HUES64 (cell line): ENCODE results near the gene ARSB.
"Not testable (repeated sequence)": the region's sequence is repeated elsewhere in the genome, so short reads cannot be mapped to it uniquely, and the experiment has no call there.

ENCODE experiments used
- H3K27ac ChIP-seq: 2 replicates; pipeline ENCODE4 v1.7.0; 2013; ENCODE audit warnings: low read depth, low read length, inconsistent platforms
- H3K27me3 ChIP-seq: 2 replicates; pipeline ENCODE4 v1.6.1; 2013; ENCODE audit warnings: mild to moderate bottlenecking, low read length; ENCODE audit not compliant: insufficient read depth
- H3K36me3 ChIP-seq: 2 replicates; pipeline ENCODE4 v1.6.1; 2013; ENCODE audit warnings: mild to moderate bottlenecking, low read length; ENCODE audit not compliant: insufficient read depth
- H3K4me1 ChIP-seq: 2 replicates; pipeline ENCODE4 v1.6.1; 2013; ENCODE audit warnings: mild to moderate bottlenecking, low read length, moderate library complexity; ENCODE audit not compliant: insufficient read depth
- H3K4me3 ChIP-seq: 2 replicates; pipeline ENCODE4 v1.5.1; 2013; ENCODE audit warnings: mild to moderate bottlenecking, low read length, moderate library complexity
- H3K9ac ChIP-seq: 2 replicates; pipeline ENCODE4 v1.6.1; 2013; ENCODE audit warnings: mild to moderate bottlenecking, low read depth, low read length
- H3K9me3 ChIP-seq: 2 replicates; pipeline ENCODE4 v1.6.1; 2013; ENCODE audit warnings: low read depth, low read length; ENCODE audit not compliant: insufficient read depth
- WGBS: fragments of 150-250, 120-280 bp; methylation state at CpG from one replicate; pipeline ENCODE4 v1.1.7; 2013; ENCODE audit warnings: missing lambda C conversion rate; 5-methylcytosine and 5-hydroxymethylcytosine counted together

Gene ARSB

GRCh38 chr5:78912811-78913210 is 72.3 kb downstream of the ARSB start:
- Histone ChIP-seq H3K9ac (no peak overlapping the region), H3K27ac (no peak overlapping the region), H3K4me3 (no peak overlapping the region), H3K27me3 (no peaks in the 10 kb centered on the region), H3K4me1 (peaks cover 12% of the 10 kb centered on the region; the same call in 1 of the 2 replicates), H3K9me3 (no peaks in the 10 kb centered on the region), H3K36me3 (no peaks in the 10 kb centered on the region)
- WGBS = 97% methylated on average over 7 of the region's 7 CpGs

GRCh38 chr5:78912085-78912771 is 72.9 kb downstream of the ARSB start:
- Histone ChIP-seq H3K27me3 (no peaks in the 10 kb centered on the region), H3K9me3 (no peaks in the 10 kb centered on the region), H3K4me3 (no peak overlapping the region), H3K36me3 (no peaks in the 10 kb centered on the region), H3K9ac (no peak overlapping the region), H3K4me1 (peaks cover 18% of the 10 kb centered on the region; the same call in 1 of the 2 replicates), H3K27ac (no peak overlapping the region)
- 90% methylated on average over 5 of the region's 5 CpGs for WGBS

DNA sequence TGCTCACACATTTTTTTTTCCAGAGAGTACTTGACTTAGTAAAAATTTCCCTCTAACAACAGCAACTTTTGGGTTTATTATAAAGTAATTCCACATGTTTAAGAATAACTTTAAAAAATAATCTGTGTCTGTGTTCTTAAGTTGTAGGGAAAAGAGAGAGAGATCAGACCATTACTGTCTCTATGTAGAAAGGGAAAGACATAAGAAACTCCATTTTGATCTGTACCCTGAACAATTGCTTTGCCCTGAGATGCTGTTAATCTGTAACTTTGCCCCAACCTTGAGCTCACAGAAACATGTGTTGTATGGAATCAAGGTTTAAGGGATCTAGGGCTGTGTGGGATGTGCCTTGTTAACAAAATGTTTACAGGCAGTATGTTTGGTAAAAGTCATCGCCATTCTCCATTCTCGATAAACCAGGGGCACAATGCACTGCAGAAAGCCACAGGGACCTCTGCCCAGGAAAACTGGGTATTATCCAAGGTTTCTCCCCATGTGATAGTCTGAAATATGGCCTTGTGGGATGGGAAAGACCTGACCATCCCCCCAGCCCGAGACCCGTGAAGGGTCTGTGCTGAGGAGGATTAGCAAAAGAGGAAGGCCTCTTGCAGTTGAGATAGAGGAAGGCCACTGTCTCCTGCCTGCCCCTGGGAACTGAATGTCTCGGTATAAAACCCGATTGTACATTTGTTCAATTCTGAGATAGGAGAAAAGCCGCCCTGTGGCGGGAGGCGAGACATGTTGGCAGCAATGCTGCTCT is 75.7 kb downstream of the ARSB start:
- not testable (repeated sequence) for H3K9ac ChIP-seq, H3K36me3 ChIP-seq, H3K4me3 ChIP-seq, H3K9me3 ChIP-seq, H3K27me3 ChIP-seq, H3K27ac ChIP-seq
- peaks cover 18% of the 10 kb centered on the region; the same call in 1 of the 2 replicates for H3K4me1 ChIP-seq
- WGBS = 93% methylated on average over 6 of the region's 9 CpGs

GRCh38 chr5:78908173-78909061 is 76.7 kb downstream of the ARSB start:
- no peaks in the 10 kb centered on the region for H3K36me3 ChIP-seq
- no peak overlapping the region for H3K4me3 ChIP-seq
- H3K9me3 ChIP-seq = no peaks in the 10 kb centered on the region
- no peaks in the 10 kb centered on the region for H3K27me3 ChIP-seq
- no peak overlapping the region for H3K9ac ChIP-seq
- 33% methylated on average over 12 of the region's 12 CpGs for WGBS
- H3K27ac ChIP-seq = peak overlapping the region; percentile 15; the same call in 1 of the 2 replicates
- peaks cover 18% of the 10 kb centered on the region; the same call in 1 of the 2 replicates for H3K4me1 ChIP-seq

GRCh38 chr5:78907255-78907891 is 77.7 kb downstream of the ARSB start:
- H3K4me1 ChIP-seq = peaks cover 18% of the 10 kb centered on the region; the same call in 1 of the 2 replicates
- H3K27ac ChIP-seq = no peak overlapping the region; the same call in 1 of the 2 replicates
- H3K4me3 ChIP-seq = no peak overlapping the region
- H3K9ac ChIP-seq = no peak overlapping the region
- no peaks in the 10 kb centered on the region for H3K9me3 ChIP-seq
- H3K36me3 ChIP-seq = no peaks in the 10 kb centered on the region
- WGBS = 74% methylated on average over 10 of the region's 11 CpGs
- no peaks in the 10 kb centered on the region for H3K27me3 ChIP-seq

DNA sequence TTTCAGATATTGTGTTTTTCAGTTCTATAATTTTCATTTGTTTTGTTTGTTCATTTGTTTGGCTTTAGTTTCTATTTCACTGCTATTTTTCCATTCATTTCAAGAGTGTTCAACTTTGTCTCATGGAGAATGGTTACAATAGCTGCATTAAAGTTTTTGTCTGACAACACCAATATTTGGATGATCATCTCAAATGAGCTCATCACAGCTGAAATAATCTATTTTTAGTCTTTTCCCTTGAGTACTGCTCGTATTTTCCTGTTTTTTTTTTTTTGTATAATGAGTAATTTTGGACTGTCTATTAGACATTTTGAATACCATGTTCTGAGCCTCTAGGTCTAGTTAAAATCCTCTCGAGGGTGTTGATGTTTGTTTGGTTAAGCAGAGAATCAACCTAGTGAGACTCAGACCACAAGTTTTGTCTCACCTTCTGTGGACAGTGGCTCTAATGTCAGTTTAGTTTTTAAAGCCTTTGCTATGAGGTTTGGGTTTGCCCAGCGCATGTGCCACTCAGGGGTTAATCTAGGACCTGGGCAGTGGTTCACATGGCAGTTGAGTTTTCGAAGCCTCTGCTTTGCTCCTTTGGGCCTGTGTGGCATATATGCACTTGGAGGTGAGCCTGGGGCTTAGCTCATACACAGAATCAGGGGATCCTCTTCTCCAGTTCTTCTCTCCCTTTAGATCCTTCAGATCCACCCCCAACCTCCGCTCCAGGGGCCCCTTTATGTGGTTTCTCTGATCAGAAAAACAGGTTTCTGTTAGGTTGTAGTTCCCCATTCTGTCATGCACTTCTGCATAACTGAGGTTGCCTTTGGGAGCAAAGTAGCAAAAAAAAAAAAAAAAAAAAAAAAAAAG is 79.8 kb downstream of the ARSB start:
- Histone ChIP-seq H3K36me3 (no peaks in the 10 kb centered on the region), H3K4me3 (no peak overlapping the region), H3K4me1 (peaks cover 18% of the 10 kb centered on the region; the same call in 1 of the 2 replicates), H3K27me3 (no peaks in the 10 kb centered on the region), H3K9ac (no peak overlapping the region), H3K27ac (no peak overlapping the region), H3K9me3 (no peaks in the 10 kb centered on the region)
- WGBS = 84% methylated on average over 5 of the region's 5 CpGs

DNA sequence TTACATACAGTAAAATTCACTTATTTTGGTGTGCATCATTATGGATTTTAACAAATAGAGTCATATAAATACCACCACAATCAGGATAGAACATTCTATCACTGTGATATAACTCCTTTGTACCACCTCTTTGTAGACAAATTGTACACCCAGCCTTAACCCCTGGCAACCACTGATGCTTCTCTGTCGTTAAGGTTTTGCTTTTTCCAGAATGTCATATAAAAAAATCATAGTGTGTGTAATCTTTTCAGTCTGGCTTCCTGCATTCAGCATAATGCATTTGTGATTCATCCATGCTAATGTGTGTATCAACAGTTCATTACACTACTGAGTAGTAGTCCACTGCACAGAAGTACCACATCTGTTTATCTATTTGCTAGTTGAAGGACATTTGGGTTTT is 81.2 kb downstream of the ARSB start:
- H3K4me1 ChIP-seq = peaks cover 15% of the 10 kb centered on the region; the same call in 1 of the 2 replicates
- H3K27ac ChIP-seq = no peak overlapping the region
- 75% methylated on average over 1 of the region's 1 CpG for WGBS
- no peaks in the 10 kb centered on the region for H3K9me3 ChIP-seq
- no peak overlapping the region for H3K9ac ChIP-seq
- H3K4me3 ChIP-seq = no peak overlapping the region
- no peaks in the 10 kb centered on the region for H3K27me3 ChIP-seq
- no peaks in the 10 kb centered on the region for H3K36me3 ChIP-seq

GRCh38 chr5:78903353-78903752 is 81.8 kb downstream of the ARSB start:
- Histone ChIP-seq H3K27me3 (no peaks in the 10 kb centered on the region), H3K4me3 (no peak overlapping the region), H3K9ac (no peak overlapping the region; the same call in 1 of the 2 replicates), H3K9me3 (no peaks in the 10 kb centered on the region), H3K4me1 (peaks cover 11% of the 10 kb centered on the region; the same call in 1 of the 2 replicates), H3K36me3 (no peaks in the 10 kb centered on the region), H3K27ac (no peak overlapping the region)
- WGBS = 80% methylated on average over 2 of the region's 2 CpGs

GRCh38 chr5:78899922-78900362 is 85.2 kb downstream of the ARSB start:
- no peak overlapping the region for H3K4me3 ChIP-seq
- H3K9ac ChIP-seq = no peak overlapping the region
- no peak overlapping the region for H3K27ac ChIP-seq
- no peaks in the 10 kb centered on the region for H3K27me3 ChIP-seq
- no peaks in the 10 kb centered on the region; the same call in 1 of the 2 replicates for H3K4me1 ChIP-seq
- no peaks in the 10 kb centered on the region for H3K9me3 ChIP-seq
- no peaks in the 10 kb centered on the region for H3K36me3 ChIP-seq
- WGBS = 6% methylated on average over 3 of the region's 3 CpGs

- Histone ChIP-seq H3K4me3 (no peak overlapping the region), H3K27ac (no peak overlapping the region), H3K9ac (no peak overlapping the region), H3K27me3 (no peaks in the 10 kb centered on the region), H3K36me3 (no peaks in the 10 kb centered on the region), H3K9me3 (no peaks in the 10 kb centered on the region), H3K4me1 (no peaks in the 10 kb centered on the region)
- 93% methylated on average over 4 of the region's 4 CpGs for WGBS
Measured at GRCh38 chr5:78896132-78896531, 89.0 kb downstream of the ARSB start.
